NK-92 (cell line): ENCODE data around the gene TSPO2.

Source experiments
- DNase-seq: peaks from one replicate; lab custom pipeline; 2025; ENCODE audit not compliant: unreplicated experiment; lab: John Stamatoyannopoulos, UW

Gene TSPO2

DNA sequence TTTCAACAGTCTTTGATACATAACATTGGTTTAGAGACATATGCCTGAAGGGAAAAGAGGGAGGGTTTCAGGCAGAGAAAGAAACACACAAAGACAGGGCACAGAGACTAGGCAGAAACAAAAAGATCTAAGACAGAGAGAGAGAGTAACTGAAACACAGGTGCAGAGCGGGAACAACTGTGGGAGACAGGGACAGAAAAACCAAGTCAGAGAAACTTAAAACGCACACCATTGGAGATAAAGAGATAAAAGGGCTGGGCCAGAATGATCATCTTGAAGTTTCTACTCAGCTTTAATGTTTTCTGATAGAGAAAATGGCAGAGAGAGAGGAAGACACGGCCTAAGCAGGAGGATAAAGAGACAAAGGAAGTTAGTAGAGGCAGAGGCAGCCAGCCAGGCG lies 15.0 kb upstream of the TSPO2 start:
- DNase-seq: no peak

DNA sequence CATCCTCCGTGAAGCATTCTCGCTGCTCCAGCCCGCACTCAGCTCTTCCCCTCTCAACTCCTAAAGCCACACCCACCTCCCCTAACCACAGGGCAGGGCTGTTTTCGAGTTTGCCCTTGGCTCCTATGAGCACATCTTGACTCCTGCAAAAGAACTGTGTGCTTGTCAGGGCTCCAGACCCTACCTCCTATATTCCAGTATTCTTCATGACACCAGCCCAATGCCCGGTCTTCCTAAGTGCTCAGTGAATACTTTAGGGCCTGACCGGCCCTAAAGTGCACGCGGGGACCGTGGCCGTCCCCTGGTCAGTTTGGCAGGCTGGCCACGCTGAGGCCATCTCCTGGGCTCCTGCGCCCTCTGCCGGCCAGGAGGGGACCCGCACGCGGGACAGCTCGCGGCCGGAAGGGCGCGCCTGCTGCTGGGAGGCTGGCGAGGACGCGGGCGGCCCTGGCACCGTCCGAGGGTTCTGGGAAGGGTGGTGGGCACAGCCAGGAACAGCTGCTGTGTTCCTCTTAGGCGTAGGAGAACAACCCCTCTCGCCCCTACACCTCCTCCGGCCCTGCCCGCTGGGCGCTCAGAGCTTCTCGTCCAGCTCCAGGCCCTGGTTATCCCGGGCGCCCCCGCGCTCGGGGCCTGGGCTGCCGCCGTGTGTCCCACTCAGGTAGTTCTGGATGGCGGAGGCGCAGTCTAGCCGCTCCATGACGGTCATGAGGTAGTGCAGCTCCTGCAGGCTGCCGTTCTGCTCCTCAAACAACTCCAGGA lies 14.3 kb upstream of the TSPO2 start:
- no peak for DNase-seq

GRCh38 chr6:41028561-41029412 lies 13.5 kb upstream of the TSPO2 start:
- no peak for DNase-seq

DNA sequence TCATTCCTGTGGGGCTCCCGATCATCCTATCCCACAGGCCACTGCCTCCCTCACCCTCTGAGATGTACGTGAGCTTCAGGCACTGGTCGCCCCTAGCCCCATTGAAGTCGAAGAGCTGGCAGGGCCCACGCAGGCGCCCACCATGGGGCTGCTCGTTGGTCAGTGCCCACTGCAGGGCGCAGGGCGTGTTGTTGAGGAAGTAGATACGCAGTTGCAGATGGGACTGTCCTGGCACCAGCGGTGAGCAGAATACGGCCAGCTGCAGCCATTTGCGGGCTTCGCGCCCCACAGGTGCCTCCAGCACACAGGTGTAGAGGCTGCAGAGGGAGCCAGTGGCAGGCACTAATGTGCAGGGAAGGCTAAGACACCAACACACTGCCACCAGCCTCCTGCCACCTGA lies 9.4 kb upstream of the TSPO2 start:
- DNase-seq: no peak

- DNase-seq: no peak
These were observed 8.5 kb upstream of the TSPO2 start for GRCh38 chr6:41033776-41034175.

- DNase-seq: no peak
These were observed 6.1 kb upstream of the TSPO2 start for GRCh38 chr6:41036186-41036585.

- no peak for DNase-seq
These were observed 5.7 kb upstream of the TSPO2 start for GRCh38 chr6:41036601-41037000.

GRCh38 chr6:41037107-41037900 lies 5.0 kb upstream of the TSPO2 start:
- no peak for DNase-seq

DNA sequence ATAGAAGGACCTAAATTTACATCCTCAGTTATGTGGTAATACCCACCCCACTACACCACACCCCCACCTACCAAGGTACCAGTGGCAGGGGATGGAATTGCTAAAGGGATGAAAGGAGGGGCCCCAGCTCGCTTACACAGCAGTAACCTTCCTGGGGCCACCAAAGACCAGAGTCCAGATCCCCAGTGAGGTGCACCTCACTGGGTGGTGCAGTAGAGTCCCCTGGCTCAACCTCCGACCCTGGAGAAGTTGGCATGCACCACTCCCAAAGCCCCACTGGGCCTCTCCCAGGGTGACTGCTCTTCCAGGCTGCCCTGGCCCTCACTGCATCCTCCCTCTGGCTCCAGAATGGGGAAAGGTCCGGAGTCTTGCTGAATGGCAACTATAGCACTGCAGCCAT lies 4.1 kb upstream of the TSPO2 start:
- no peak for DNase-seq

- DNase-seq: no peak
These were observed 2.9 kb upstream of the TSPO2 start, which contains the start of gene UNC5CL for GRCh38 chr6:41039060-41039998. Gene UNC5CL (minus strand): TSS chr6:41039221. CDS start chr6:41035074, 4,147 bp downstream.

DNA sequence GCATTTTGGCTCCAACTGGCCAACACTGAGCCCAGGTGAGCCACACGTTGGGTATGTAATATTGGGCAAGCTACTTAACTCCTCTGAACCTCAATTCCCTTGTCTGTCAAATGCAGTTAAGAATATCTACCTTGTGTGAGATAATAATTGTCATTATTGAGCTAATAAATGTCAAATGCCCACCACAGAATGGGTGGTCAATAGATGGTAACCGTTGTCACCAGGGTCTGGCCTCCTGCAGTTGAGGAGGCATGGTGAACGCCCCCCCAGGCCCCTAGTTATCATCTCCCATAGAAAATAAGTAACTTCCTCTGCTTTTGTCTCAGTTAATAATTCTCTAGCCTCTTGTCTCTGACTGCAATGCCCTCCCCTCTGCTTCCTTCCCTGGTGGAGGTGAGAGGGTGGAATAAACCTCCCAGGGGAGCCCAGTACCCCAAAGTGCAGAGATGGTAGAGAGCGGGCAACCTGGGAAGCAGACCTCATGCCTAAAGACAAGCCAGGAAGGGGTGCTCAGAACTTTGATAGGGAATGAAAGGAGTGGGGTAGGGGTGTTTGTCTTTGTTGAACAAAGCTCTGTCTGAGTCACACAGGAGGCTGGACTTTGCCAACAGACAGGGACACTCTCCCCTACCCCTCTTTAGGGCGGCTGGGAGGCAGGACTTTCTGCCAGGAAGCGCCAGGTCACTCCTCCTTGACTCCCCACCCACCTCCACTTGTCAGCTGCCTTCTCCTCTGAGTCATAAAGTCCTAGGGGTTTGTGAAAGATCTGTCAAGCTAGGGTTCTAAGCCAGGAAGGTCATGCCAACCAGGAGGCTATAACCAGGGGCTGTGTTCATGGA lies 1.9 kb upstream of the TSPO2 start:
- no peak for DNase-seq

DNA sequence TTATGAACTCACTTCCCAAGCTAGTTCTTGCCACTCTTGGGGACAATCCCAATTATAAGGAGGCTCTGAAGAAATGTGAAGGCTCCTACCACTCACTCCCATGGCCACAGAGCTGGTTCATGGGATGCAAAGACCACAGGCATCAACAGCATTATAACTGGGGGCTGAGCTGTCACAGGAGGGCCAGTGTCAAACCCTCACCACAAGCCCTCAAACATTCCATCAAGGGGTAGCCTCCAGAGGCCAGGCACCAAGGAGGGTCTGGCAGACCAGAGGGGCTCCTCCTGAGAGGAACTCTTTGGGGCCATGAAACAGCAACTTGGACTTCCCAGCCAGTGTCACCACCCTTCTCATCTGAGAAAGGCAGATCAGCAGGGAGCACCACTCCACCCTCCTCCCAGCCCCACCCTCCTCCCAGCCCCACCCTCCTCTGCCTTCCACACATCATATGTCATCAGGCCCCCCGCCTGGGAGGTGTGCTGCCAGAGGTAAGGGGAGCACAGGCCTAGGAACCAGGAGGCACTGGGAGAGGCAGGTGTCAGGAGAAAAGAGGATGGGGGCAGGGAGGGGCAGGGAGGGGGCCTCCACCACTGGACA lies 1.2 kb upstream of the TSPO2 start:
- no peak for DNase-seq

DNA sequence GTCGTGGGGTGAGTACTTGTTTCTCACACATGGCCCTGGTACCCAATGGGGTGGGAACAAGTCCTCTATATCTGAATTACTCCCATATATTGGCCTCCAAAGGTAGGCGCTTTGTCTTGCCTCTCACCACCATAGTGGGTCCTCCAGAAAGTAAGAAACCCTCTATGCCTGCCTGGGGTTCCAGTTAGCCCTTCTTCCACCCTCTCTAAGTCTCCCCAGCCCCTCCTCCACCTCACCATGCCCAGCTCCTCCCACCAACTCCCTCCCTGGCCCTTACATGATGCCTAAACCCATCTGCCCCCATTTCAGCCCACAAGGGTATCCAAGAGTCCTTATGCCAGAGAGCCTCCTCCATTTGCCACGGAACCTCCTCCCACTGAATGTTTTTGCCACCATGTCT lies 884 bp downstream of the TSPO2 start:
- DNase-seq: no peak

DNA sequence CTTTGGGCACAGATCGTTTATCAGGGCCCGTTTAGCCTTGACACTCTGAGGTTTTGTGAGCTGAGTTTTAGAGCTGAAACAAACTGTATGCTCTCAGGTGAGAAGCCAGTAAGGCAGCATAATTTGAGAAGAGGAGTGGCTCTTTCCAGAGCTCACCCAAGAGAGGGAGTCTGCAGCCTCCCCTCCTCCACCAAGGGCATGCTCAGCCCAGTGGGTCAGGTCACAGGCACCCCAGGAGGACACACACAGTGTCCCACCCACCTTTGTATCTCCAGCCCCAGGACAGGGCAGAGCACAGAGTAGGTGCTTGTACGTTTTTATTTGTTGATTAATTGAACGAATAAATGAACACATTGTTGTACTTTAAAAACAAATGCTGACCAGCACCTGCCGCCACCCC lies 3.4 kb downstream of the TSPO2 start:
- DNase-seq: no peak

DNA sequence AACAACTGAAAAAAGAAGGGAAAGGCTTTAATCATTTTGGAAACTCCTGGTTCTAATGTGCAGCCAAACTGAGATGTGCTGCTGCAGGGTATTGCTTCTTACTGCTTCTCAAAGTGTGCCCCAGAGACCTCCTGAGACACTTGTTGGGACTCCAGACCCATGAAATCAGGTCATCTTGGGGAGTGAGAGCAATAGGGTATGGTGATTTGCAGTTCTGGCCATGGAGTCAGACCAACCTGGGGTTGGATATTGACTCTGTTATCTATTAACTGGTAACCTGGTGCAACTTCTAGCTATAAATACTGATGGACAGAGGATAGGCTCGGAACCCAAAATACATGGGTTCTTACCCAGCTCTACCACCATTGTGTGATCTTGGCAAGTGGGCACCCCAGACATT lies 3.8 kb downstream of the TSPO2 start:
- DNase-seq: no peak

GRCh38 chr6:41047306-41047705 lies 5.0 kb downstream of the TSPO2 start:
- no peak for DNase-seq

DNA sequence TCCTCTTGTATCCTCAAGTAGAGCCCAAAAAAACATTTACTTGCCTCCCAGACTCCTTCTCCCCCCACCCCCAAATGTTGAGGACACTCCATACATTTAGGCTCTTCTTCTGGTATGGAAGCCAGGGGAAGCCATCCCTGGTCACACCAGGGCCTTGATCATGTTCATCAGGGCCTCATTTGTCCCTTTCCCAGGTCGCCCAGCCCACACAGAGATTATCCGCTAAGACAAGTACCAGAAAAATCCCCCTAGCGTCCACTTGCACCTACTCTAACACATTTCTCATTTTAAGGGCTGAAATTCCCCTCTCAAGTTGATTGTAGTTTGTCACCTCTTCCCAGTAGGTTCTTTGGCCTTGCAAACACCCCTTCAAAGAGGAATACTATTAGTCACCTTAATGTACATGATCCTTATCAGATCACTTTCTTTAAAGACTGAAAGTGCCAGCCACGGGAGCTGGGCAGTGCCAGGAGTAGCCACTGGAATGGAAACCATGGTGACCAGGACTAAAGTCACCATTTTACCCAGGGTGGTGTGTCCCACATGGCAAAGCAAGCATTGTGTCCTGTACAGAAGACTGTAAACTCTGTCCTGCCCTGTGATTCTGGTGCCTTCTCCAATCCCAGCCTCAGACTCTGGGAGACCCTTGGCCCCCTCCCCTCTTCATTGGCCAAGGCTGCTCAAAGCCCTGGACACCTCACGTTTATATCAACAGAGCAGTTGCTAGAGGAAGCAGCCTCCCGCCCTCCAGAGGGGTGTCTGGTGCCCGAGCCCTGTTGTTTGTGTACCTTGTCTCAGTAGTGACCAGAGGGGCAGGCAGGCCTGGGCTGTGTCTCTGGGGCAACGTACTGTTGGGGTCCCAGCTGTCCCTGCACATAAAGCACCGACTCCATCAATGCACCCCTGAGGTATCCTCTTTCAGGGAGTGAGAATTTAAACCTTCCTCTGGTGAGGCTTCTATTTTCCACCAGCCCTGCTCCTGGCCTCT lies 5.8 kb downstream of the TSPO2 start:
- DNase-seq: no peak

DNA sequence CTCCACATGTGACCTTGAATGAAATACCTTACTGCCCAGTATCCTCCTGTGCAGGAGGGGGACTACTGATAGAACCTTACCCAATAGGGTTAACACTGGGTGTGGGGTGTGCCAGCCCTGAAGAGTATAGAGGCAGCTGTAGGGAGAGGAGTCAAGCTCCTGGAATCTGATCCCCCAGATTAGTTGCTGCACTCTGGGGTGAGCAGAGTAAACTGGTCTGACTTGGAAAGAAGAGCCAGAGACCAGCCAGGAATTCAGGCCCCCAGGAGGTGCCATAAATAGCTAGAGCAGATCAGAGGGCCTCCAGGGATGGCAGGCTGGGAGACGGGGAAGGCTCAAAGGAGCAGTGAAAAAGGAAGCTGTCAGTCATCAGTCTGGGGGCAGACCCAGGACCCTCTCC lies 7.3 kb downstream of the TSPO2 start:
- no peak for DNase-seq
